Panc1 (cell line): ENCODE results near the gene ANP32B. TPM values are rescaled to one million over a fixed set of nuclear protein-coding genes. Genes with fewer than 3 reads are reported as not detected.

Experiments used
- ATAC-seq: fragments of 200-7000 bp; cut with Tn5 transposase; 2 replicates; pipeline ENCODE4 v1.9.1; 2020; ENCODE audit warnings: mild to moderate bottlenecking, moderate library complexity
- BruUV-seq: library from RNA; stranded (reverse); fragments of 400-500 nt; replicated peaks from 2 replicates; lab custom pipeline; 2021; lab: Mats Ljungman, UMichigan
- CTCF ChIA-PET: fragments of 300-600 bp; sonication (Branson Sonifier 250); formaldehyde crosslinking; loops from one replicate; lab custom pipeline; 2022; ENCODE audit warnings: antibody characterized with exemption; lab: Charles Lee
- POLR2A ChIA-PET: fragments of 300-600 bp; sonication (Branson Sonifier 250); formaldehyde crosslinking; loops from one replicate; lab custom pipeline; 2022; ENCODE audit warnings: antibody characterized with exemption; lab: Charles Lee
- DNase-seq: peaks from one replicate; pipeline ENCODE4 v3.0.0-alpha.2; 2010; ENCODE audit warnings: low read depth, low spot score
- H3K27ac ChIP-seq: 2 replicates; pipeline ENCODE4 v1.5.1; 2011; ENCODE audit warnings: mild to moderate bottlenecking, low read length, inconsistent platforms
- H3K27me3 ChIP-seq: fragments of 200-500 bp; sonication (Bioruptor generic); 2 replicates; pipeline ENCODE4 v1.6.0; 2014; ENCODE audit warnings: low read length, inconsistent platforms; ENCODE audit not compliant: control insufficient read depth, insufficient read depth
- H3K36me3 ChIP-seq: fragments of 200-500 bp; sonication (Bioruptor generic); 2 replicates; pipeline ENCODE4 v1.5.1; 2014; ENCODE audit warnings: inconsistent platforms, mild to moderate bottlenecking, low read length, moderate library complexity; ENCODE audit not compliant: control insufficient read depth, insufficient read depth
- H3K4me1 ChIP-seq: 2 replicates; pipeline ENCODE4 v1.5.1; 2011; ENCODE audit warnings: inconsistent platforms, mild to moderate bottlenecking, low read length, moderate library complexity; ENCODE audit not compliant: control insufficient read depth, insufficient read depth
- H3K4me3 ChIP-seq, 2 experiments: 2 replicates each; pipeline ENCODE4 v1.5.1; 2011 to 2012; ENCODE audit warnings: low read depth in 2 of 2, low read length in 2 of 2, mild to moderate bottlenecking in 2 of 2, inconsistent platforms in 1 of 2, moderate library complexity in 1 of 2
- H3K9me3 ChIP-seq: fragments of 200-500 bp; sonication (Bioruptor generic); 2 replicates; pipeline ENCODE4 v1.5.1; 2014; ENCODE audit warnings: low read depth, mild to moderate bottlenecking, inconsistent platforms, low read length, moderate library complexity; ENCODE audit not compliant: control insufficient read depth, insufficient read depth
- CTCF ChIP-seq: fragments of 450-650 bp; IDR thresholded peaks from 2 replicates; pipeline ENCODE4 v1.5.1; 2017; ENCODE audit warnings: mild to moderate bottlenecking
- POLR2AphosphoS5 ChIP-seq: IDR thresholded peaks from 2 replicates; pipeline ENCODE4 v1.6.1; 2012; ENCODE audit warnings: mild to moderate bottlenecking, low read depth, low read length, moderate library complexity
- REST ChIP-seq, 2 experiments: IDR thresholded peaks; 2 replicates each; pipeline ENCODE4 v1.6.1; 2011 to 2012; ENCODE audit warnings: low read depth in 2 of 2, control low read depth in 1 of 2, low read length in 1 of 2, mild to moderate bottlenecking in 1 of 2, moderate library complexity in 1 of 2; ENCODE audit not compliant: insufficient read depth in 1 of 2
- SIN3A ChIP-seq: IDR thresholded peaks from 2 replicates; pipeline ENCODE4 v1.6.1; 2012; ENCODE audit warnings: low read depth, mild to moderate bottlenecking, low read length, moderate library complexity, borderline replicate concordance; ENCODE audit not compliant: insufficient read depth
- TCF7L2 ChIP-seq: IDR thresholded peaks from 2 replicates; pipeline ENCODE4 v1.6.1; 2011; ENCODE audit warnings: mild to moderate bottlenecking, low read depth, low read length, inconsistent platforms
- in situ Hi-C: cut with HindIII; loops from 2 replicates; pipeline ENCODE4 v1.10.0; 2016; ENCODE audit warnings: low sequenced_read_pairs, low pct_unique_long_range_greater_than_20kb
- intact Hi-C: fragments of 100-400 bp; cut with micrococcal nuclease; formaldehyde crosslinking; loops from one replicate; pipeline ENCODE4 v1.10.0; 2022; ENCODE audit not compliant: unreplicated experiment
- total RNA-seq: library from RNA; stranded (reverse); gene quantifications from one replicate; pipeline ENCODE4 v1.2.1, GENCODE V29; 2021; ENCODE audit not compliant: unreplicated experiment

The ANP32B gene
- total RNA-seq, 1 experiment from 2014 or later: 109 TPM

- TF ChIP-seq REST (IDR thresholded peaks at IDR 0.05; ENCODE audit: insufficient read depth in 1 of 2, low read depth in 2 of 2, low read length in 1 of 2) (no peak), POLR2AphosphoS5 (no peak), SIN3A (no peak), TCF7L2 (no peak), CTCF (no peak)
- Histone ChIP-seq H3K36me3 (peaks cover 59% of the 10 kb centered on the region), H3K4me1 (no peaks in the 10 kb centered on the region), H3K27me3 (no peaks in the 10 kb centered on the region), H3K27ac (no peak overlapping the region), H3K4me3 (no peak overlapping the region), H3K9me3 (no peaks in the 10 kb centered on the region)
- DNase-seq: no peak
- CTCF ChIA-PET: no interaction called here
- POLR2A ChIA-PET: no interaction called here
- no TSS peak for BruUV-seq
- intact Hi-C loops (no loop called here), in situ Hi-C loops (no loop called here)
- no peak for ATAC-seq
Observed at GRCh38 chr9:98007251-98007928, 24.2 kb downstream of the ANP32B start.

- intact Hi-C loops (no loop called here), in situ Hi-C loops (no loop called here)
- no TSS peak for BruUV-seq
- TF ChIP-seq POLR2AphosphoS5 (no peak), REST (IDR thresholded peaks at IDR 0.05; ENCODE audit: insufficient read depth in 1 of 2, low read depth in 2 of 2, low read length in 1 of 2) (no peak), CTCF (no peak), SIN3A (no peak), TCF7L2 (no peak)
- no peak overlapping the region for H3K27ac ChIP-seq
- ChIA-PET CTCF (no interaction called here), POLR2A (no interaction called here)
- no peaks in the 10 kb centered on the region for H3K4me1 ChIP-seq
- no peaks in the 10 kb centered on the region for H3K9me3 ChIP-seq
- ATAC-seq (no peak), DNase-seq (no peak)
- no peaks in the 10 kb centered on the region for H3K27me3 ChIP-seq
- no peak overlapping the region for H3K4me3 ChIP-seq
- H3K36me3 ChIP-seq: peaks cover 49% of the 10 kb centered on the region
Observed at GRCh38 chr9:98008764-98009163, 25.6 kb downstream of the ANP32B start.
